NCI-H1417 (cell line): ENCODE results near the gene KIF23.
A peak's percentile ranks its signal among the peaks of the same experiment; 100 is the strongest.

Experiments
- DNase-seq, 3 experiments: peaks; one replicate each; lab custom pipeline; 2025; lab: John Stamatoyannopoulos, UW

Gene KIF23

DNA sequence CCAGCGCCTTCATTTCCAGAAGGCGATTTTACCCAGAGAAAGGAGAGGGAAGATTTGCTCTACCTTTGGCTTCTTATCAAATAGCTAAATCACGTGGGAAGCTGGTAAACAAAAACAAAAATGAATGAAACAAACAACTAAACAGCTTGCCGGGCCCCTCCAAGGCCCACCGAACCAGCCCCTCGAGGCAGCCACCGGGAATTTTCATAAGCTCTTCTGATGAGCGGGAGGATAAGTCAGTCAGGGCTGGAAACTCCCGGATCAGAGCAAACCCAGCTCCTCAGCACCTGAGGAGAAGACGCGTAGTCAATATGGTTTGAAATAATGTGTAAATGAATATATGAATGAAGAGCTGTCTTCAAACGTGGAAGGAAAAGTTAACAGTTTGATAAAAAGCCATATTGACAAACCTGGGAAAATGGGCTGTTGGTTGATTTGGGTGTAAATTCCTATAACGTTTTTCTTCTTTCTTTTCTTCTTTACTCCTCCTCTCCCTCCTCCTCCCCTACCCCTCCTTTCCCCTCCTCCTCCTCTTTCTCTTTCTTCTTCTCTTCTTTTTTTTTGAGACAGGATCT is 49.1 kb downstream of the KIF23 start:
- DNase-seq, result peak in 1 of 3 experiments; percentile 50

GRCh38 chr15:69465253-69465652 is 51.1 kb downstream of the KIF23 start:
- DNase-seq, result no peak

- DNase-seq, result no peak
These were observed 52.6 kb downstream of the KIF23 start for GRCh38 chr15:69466733-69467132.

DNA sequence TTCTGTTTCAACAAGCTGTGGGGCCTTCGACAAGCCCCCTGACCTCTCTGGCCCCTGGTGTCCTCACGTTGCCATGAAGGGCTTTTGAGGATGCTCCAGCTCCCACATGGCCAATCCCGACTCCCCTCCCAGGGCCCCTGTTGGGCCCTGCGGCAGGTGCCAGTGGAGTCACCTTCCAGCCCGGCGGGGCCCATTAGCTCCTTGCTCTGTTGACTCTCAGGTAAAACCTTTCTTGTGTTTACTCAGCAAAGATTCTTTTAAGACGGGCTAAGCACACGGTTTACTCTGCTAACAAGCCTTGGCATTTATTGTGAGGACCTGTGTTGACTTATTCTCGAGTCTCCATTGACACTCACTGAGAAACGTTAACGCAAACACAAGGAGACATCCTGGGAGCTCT is 53.5 kb downstream of the KIF23 start:
- DNase-seq, result peak; percentile 54 to 71 (median 70)

DNA sequence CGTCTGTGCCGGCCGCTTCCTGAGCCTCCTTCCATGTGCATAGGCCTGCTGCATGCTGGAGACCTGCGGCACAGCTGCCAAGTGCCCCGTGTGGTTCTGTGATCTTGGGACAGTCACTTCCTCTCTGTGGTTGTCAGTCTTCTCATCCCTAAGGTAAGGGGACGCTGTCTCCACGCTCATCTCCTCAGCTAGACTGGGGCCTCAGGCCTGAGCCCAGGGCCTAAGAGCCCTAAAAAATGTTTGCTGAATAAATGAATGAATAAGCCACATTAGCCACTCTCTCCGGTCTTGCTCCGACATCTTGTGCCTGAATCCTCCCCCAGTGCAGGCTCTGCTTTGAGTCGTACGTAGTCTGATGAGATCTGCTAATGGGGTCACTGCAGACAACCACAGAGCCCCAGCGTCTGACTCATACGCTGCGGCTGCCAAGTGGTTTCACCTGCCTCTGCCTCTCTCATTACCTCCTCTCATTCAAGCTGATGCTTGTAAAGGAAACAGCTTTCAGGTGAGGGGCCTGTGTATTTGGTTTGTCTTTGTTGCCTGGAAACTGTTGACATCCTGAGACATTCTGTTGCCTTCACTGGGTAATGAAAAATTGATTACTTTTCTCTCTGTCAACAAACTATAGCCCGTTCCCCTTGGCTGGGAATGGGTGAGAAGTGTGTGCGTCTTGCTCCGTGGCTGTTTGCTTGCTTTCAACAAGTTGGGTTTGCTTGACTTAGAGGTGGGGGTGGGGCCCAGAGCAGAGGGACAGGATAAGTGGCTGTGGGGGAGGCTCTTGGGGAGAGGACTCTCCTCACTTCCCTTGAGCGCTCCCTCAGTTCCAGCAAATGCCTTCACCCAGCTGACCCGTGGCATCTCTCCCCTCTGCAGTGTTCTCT is 54.3 kb downstream of the KIF23 start:
- DNase-seq, result peak; percentile 90 to 99 (median 94)

- no peak for DNase-seq
These were observed 55.5 kb downstream of the KIF23 start for GRCh38 chr15:69469467-69470201.

GRCh38 chr15:69472046-69472445 is 57.9 kb downstream of the KIF23 start:
- no peak for DNase-seq

DNA sequence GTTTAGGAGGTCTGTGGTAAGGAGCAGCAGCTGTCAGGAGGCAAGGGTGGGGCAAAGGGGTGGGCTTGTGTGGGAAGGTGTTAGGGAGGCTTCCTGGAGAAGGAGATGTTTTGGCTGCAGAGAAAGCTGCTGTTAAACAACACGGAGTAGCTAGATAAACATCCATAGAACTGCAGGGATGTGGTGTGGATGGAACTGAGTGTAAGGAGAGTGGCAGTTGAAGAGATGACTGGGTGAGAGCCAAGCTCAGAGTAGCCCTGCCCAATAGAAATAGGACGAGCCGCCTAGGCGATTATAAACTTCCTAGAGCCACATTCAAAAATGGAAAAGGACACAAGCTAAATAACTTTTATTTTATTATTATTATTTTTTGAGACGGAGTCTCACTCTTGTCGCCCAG is 58.4 kb downstream of the KIF23 start:
- DNase-seq, result no peak

DNA sequence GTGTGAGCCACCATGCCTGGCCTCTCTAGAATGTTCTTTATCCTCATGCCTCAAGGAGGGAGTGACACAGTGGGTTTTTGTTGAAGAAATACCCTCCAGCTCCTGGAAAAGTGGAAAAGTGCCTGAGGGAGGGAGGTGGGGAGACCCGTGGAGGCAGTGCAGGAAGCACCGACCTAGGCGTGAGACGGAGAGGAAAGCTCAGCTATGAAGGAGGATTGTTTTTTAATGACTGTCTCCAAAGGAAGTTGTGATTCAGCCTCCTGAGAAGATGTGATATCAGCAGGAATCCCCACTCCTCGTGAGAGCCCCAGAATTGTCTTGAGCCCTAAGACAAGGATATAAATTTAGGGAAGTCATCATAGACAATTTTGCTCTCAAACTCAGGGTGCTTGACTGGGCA is 60.1 kb downstream of the KIF23 start:
- DNase-seq, result no peak

GRCh38 chr15:69474846-69475455 is 60.8 kb downstream of the KIF23 start:
- DNase-seq, result no peak

- DNase-seq, result peak; percentile 62 to 89 (median 80)
These were observed 61.7 kb downstream of the KIF23 start for GRCh38 chr15:69475769-69476358.

DNA sequence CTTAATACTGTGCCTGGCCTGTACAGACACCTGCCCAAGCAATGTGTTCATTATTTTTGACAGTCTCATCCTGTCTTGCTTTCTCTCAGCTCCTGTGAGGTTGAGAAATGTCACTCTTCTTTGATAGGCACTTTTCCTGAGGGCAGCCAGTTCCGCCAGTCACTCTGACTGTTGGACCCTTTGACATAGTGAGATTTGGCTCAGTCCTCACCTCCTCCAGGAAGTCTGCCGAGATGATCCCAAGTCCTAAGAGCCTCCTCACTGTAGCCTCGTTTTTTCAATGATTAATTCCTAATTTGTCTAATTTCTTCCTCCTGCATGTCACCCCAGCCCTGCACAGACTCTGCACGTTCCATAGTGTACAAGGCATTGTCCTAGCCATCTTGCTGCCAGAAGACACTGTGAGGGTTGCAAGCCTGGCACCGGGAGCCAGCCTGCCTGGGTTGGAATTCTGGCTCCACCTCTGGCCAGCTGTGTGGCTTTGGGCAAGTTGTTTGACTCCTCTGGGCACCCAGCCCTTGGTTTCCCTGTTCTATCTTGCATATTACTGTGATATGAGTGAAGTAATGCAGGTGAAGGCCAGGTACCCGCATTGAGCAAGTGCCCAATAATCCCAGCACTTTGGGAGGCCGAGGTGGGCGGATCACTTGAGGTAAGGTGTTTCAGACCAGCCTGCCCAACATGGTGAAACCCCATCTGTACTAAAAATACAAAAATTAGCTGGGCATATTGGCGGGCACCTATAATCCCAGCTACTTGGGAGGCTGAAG is 62.7 kb downstream of the KIF23 start:
- DNase-seq, result no peak

DNA sequence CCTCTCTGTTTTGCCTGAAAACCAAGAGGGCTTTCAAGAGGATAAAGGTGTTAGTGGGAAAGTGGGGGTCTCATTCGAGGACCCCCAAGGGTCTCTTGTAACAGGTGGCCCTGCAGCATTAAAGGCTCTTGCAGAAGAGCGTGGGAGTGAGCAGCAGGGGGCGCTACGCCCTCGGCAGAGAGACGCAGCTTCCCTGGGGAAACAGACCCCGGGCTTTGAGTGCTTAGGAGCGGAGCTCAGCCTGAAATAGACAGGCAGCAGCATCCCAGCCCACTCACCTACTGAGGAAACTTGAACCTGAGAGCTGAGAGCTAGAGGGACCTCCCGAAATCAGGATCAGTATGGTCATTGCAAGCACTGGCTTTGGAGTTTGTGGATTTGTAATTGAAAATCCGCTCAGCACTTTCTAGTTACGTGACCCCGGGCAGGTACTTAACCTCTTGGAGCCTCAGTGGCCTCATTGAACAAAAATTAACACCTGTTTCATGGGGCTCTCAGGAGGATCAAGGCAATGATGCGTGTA is 64.2 kb downstream of the KIF23 start:
- DNase-seq, result peak; percentile 67 to 86 (median 83)

DNA sequence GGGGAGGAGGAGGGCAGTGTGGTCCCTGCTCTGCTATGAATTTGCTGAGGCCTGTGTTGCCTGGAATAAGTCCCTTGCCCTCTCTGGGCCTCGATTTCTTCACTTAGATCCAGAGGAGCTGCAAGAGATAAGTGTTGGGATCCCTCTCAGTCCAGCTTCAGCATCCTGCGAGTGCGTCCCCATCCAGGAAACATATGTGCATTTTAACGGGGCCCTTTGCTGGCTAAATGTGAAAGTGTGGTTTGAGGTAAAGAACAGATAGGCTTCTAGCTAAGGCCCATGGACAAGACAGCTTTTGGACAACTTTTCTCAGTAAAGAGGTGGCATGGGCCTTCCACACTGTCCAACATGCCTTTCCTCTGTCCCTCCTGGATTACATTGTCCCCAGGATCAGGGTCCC is 64.9 kb downstream of the KIF23 start:
- DNase-seq, result no peak

DNA sequence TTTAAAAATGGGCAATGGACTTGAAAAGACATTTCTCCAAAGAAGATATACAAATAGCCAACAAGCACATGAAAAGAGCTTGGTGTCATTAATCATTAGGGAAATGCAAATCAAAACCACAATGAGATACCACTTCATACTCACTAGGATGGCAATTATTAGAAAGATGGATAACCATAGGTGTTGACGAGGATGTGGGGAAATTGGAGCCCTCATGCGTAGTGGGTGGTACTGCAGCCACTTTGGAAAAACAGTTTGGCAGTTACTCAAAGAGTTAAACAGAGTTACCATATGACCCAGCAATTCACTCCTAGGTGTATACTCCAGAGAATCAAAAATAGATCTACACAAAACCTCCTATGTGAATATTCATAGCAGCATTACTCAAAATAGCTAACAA is 65.8 kb downstream of the KIF23 start:
- DNase-seq, result no peak

GRCh38 chr15:69480932-69481331 is 66.8 kb downstream of the KIF23 start:
- no peak for DNase-seq

GRCh38 chr15:69482686-69483256 is 68.6 kb downstream of the KIF23 start:
- DNase-seq, result peak in 1 of 3 experiments; percentile 25

GRCh38 chr15:69484837-69485236 is 70.7 kb downstream of the KIF23 start:
- DNase-seq, result no peak

DNA sequence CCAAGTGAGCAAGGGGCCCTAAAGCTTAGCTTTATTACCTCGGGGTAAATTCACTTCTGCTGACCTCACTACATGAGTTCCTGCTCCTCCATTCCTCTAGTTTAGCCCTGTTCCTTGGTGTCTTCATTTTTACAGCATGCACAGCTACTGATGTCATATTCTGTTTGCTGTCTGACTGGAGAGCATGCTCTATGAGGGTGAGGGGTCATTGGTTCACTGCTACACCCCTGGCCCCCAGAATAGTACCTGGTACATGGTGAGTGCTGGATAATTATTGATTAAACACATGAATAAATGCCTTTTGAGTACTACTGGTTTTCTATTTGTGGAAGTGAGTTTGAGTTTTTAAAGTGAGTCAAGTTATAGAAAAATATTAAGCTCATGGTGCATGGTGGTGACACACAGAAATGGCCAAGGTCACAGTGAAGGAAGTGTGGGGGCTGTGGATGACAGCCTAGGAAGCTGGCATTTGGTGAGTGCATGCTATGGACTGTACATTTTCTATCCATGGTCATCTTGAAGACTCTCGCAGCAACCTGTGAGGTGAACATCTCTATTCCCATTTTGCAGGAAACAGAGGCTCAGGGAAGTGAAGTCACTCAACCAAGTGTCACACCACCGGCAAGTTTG is 72.4 kb downstream of the KIF23 start:
- no peak for DNase-seq

DNA sequence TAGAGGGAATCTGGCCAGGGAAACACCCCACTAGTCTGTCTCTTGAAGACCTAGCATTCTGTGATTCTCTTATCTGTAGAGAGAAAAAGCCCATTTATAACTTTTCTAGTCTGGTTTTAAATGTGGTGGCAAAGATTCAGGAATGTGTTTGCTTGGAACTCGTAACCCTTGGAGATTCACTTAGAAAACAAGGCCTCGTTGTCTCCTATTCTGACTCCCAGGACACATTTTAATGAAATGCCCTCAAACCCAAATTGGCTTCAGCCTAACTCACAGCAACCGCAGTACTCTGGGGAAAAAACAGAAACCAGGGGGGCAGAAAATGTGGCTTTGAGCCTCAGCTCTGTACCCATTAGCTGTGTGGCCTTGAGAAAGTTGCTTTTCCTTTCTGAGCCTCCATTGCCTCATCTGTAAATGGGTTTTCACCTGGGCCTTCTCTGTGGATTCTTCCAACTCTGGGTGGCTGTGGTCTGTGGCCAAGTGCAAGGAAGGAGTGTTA is 75.0 kb downstream of the KIF23 start:
- no peak for DNase-seq
